ENCODE data around the gene DHH. TPM values are rescaled to one million over a fixed set of nuclear protein-coding genes. Genes with fewer than 3 reads are reported as not detected.

The DHH gene
- not detected in 2 replicates for total RNA-seq

GRCh38 chr12:49094160-49094974 is at the start of gene DHH:
TSS of gene DHH (minus strand) at chr12:49094801. CDS start at chr12:49094512, 289 bp downstream.

GRCh38 chr12:49131051-49131893 is 36.7 kb upstream of the DHH start, which contains the start of gene TUBA1B:
TSS of gene TUBA1B (minus strand) at chr12:49131395. CDS start at chr12:49131300, 95 bp downstream.

GRCh38 chr12:49110464-49111155 is 16.0 kb upstream of the DHH start, which contains the start of gene LMBR1L:
TSS of gene LMBR1L (minus strand) at chr12:49110847. CDS start at chr12:49110555, 292 bp downstream.

GRCh38 chr12:49069507-49070346 is 24.9 kb downstream of the DHH start, which contains the start of gene RHEBL1:
TSS of gene RHEBL1 (minus strand) at chr12:49069979. CDS start at chr12:49069785, 194 bp downstream.

GRCh38 chr12:49060237-49061156 is 34.1 kb downstream of the DHH start, which contains the start of gene KMT2D:
TSS of gene KMT2D (minus strand) at chr12:49060794. CDS start at chr12:49055324, 5,470 bp downstream.

Other genes with a start within 250 kb of the DHH start
- gene DDX23, start 242.6 kb downstream of the DHH start, total RNA-seq, result 48.3 and 49.1 TPM in 2 replicates
- 0.30 TPM in 1 of 2 replicates, not detected in the other for gene RND1, start 228.9 kb downstream of the DHH start, total RNA-seq
- 40.3 and 47.1 TPM in 2 replicates for gene FKBP11, start 169.3 kb downstream of the DHH start, total RNA-seq
- 66.6 and 75.1 TPM in 2 replicates for gene ARF3, start 137.3 kb downstream of the DHH start, total RNA-seq
- gene WNT10B, start 123.1 kb downstream of the DHH start, total RNA-seq, result 0.15 and 0.34 TPM in 2 replicates
- gene WNT1, start 116.5 kb downstream of the DHH start, total RNA-seq, result not detected in 2 replicates
- not detected in 2 replicates for gene DDN, start 95.4 kb downstream of the DHH start, total RNA-seq
- 70.3 and 76.0 TPM in 2 replicates for gene PRKAG1, start 76.0 kb downstream of the DHH start, total RNA-seq
- 11.3 and 14.6 TPM in 2 replicates for gene KMT2D, start 34.0 kb downstream of the DHH start, total RNA-seq
- 1.0 and 1.5 TPM in 2 replicates for gene RHEBL1, start 24.8 kb downstream of the DHH start, total RNA-seq
- gene LMBR1L, start 16.0 kb upstream of the DHH start, total RNA-seq, result 31.5 and 32.1 TPM in 2 replicates
- 5,023 and 5,211 TPM in 2 replicates for gene TUBA1B, start 36.6 kb upstream of the DHH start, total RNA-seq
- gene TUBA1A, start 94.3 kb upstream of the DHH start, total RNA-seq, result 2,369 and 2,410 TPM in 2 replicates
- gene TUBA1C, start 170.3 kb upstream of the DHH start, total RNA-seq, result 1,377 and 1,458 TPM in 2 replicates
- 0.74 and 1.5 TPM in 2 replicates for gene PRPH, start 200.3 kb upstream of the DHH start, total RNA-seq
- gene TROAP, start 228.5 kb upstream of the DHH start, total RNA-seq, result 35.8 and 40.1 TPM in 2 replicates
- gene C1QL4, start 242.4 kb upstream of the DHH start, total RNA-seq, result 0.17 and 0.45 TPM in 2 replicates

Measured in bronchus fibroblast of lung (primary cell).